ENCODE data around the gene PANK2. TPM values are rescaled to one million over a fixed set of nuclear protein-coding genes. Genes with fewer than 3 reads are reported as not detected.
"Not testable (repeated sequence)": the region's sequence is repeated elsewhere in the genome, so short reads cannot be mapped to it uniquely, and the experiment has no call there.

The PANK2 gene
- polyA plus RNA-seq, 4 donors, result 24.9 to 39.8 (median 33.6) TPM

DNA sequence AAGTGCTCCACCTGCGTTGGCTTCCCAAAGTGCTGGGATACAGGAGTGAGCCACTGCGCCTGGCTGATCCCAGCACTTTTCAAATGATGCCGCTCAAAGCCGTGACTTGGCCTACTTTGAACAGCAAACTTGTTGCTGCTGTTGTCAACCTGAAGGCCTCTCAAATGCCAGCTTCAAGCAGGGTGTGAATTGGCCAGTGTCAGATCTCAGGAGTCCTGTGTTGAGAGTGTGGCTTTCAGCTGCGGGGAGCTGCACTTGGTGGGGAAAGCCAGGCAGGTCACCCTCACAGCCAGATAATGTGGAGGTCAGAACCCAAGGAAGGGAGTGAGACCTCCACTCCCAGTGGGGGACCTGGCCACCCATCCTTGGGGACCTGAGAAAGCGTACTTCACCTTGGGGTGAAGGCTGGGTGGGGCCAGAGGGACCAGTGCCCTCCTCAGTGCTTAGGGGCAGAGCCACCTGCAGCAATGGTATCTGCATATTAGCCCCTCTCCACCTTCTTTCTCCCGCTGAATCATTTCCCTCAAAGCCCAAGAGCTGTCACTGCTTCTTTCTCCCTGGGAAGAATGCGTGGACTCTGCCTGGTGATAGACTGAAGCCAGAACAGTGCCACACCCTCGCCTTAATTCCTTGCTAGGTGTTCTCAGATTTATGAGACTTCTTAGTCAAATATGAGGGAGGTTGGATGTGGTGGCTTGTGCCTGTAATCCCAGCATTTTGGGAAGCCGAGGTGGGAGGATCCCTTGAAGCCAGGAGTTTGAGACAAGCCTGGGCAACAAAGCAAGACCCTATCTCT lies 19.1 kb upstream of the PANK2 start:
- DNase-seq (ENCODE audit: low read depth in 4 of 4, low spot score in 3 of 4), result no peak

DNA sequence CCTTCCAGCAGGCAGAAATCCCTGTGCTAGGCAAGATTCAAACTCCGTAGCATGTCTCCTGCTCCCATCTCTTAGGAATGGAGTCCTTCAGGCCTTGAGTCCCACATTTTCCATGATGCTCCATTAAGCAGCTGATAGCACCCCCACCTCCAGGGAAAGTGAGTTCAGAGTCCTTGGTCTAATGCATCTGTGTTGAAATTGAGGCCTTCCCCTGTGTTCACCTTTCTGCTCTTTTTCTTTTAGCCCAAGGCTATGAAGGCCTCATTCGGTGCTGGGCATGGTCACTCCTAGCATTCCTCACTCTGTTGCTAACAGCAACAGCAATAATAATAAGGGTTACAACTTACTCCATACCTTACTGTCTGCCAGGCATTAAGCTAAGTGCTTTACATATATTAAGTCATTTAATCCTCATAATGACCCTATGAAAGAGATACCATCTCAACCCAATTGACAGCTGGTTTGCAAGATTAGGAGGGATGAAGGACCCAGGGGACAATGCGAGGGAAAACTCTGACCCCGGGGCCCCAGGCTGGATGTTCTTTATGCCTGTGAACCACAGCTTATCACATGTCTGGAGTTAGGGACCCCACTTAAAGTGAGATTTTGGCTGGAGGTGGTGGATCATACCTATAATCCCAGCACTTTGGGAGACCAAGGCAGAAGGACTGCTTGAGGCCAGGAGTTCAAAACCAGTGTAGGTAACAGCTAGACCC lies 17.5 kb upstream of the PANK2 start:
- no peak for DNase-seq (ENCODE audit: low read depth in 4 of 4, low spot score in 3 of 4)

GRCh38 chr20:3873507-3873906 lies 15.7 kb upstream of the PANK2 start:
- no peak for DNase-seq (ENCODE audit: low read depth in 4 of 4, low spot score in 3 of 4)

GRCh38 chr20:3874194-3874844 lies 14.9 kb upstream of the PANK2 start:
- DNase-seq (ENCODE audit: low read depth in 4 of 4, low spot score in 3 of 4), result no peak

GRCh38 chr20:3875378-3875974 lies 13.7 kb upstream of the PANK2 start:
- DNase-seq (ENCODE audit: low read depth in 4 of 4, low spot score in 3 of 4), result no peak

DNA sequence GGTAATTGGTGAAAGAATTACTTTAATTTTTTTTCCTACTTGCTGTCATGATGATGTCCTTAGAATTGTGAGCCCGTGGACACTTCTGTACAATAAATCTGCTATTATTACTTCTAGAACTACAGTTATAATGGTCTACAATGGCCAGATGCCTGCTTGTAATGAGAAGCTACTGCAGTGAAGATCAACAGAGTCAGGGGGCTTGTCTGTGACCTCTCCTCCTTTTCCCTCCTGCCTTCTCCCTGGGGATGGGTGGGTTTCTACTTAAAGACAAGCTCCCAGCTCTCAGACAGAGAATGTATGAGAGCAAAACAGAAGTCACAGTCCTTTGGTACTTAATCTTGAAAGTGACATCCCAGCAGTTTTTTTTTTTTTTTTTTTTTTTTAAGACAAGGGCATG lies 13.2 kb upstream of the PANK2 start:
- DNase-seq (ENCODE audit: low read depth in 4 of 4, low spot score in 3 of 4), result no peak

DNA sequence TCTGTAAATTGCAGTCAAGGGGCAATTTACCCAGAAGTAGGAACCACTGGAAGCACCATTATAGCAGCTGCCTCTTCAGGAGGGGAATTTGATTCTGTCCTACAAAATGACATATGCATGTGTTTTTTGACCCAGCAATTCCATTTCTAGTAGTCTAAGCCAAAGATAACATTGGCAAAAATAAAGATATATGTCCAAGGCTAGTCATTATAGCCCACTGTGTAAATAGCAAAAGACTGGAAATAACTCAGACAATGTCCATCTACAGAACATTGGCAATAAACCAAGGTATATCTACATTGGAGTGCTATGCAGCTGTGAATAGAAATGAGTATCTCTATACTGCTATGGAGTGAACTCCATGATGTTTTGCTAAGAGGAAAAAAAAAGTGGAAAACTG lies 12.5 kb upstream of the PANK2 start:
- DNase-seq (ENCODE audit: low read depth in 4 of 4, low spot score in 3 of 4), result no peak

DNA sequence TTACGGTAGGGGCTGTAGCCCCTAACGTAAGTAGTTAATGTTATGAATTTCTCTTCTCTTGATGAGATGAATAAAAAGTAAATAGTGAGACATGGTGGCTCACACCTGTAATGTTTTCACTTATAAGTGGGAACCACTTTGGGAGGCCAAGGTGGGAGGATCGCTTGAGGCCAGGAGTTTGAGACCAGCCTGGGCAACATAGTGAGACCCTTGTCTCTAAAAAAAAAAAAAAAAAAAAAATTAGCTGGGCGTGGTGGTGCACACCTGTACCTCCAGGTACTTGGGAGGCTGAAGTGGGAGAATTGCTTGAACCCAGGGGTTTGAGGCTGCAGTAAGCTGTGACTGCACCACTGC lies 10.3 kb upstream of the PANK2 start:
- DNase-seq (ENCODE audit: low read depth in 4 of 4, low spot score in 3 of 4), result not testable (repeated sequence)

GRCh38 chr20:3885715-3886114 lies 3.5 kb upstream of the PANK2 start:
- DNase-seq (ENCODE audit: low read depth in 4 of 4, low spot score in 3 of 4), result no peak

DNA sequence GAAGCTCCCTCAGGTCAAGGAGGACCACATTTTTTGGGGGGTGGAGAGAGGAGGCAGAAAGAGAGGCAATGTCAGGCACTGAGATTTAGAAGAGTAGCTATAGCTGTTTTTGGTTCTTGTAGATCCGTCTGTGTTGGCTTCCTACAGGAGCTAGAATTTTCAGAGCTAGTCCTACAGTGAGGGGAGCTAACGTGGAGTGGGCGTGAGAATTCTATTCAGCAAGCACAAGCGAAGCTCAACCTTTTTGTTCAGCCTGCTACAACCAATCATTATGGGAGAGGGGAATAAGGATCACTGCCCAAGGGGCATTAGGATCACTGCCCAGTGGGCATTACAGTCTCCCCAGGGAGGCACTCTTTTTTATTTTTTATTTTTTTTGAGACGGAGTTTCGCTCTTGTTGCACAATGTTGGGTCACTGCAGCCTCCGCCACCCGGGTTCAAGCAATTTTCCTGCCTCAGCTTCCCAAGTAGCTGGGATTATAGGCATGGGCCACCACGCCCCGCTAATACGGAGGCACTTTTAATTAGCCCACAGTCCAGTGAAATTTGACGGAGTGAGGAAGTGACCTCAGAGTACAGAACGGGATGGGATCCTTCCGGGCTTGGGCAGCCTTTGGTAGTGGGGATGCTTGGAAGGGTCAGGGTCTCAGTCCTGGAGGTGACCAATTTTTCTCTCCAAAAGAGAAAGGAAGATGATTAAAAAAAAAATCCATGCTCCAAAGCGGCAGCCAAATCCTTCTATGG lies 1.1 kb upstream of the PANK2 start:
- no peak for DNase-seq (ENCODE audit: low read depth in 4 of 4, low spot score in 3 of 4)

DNA sequence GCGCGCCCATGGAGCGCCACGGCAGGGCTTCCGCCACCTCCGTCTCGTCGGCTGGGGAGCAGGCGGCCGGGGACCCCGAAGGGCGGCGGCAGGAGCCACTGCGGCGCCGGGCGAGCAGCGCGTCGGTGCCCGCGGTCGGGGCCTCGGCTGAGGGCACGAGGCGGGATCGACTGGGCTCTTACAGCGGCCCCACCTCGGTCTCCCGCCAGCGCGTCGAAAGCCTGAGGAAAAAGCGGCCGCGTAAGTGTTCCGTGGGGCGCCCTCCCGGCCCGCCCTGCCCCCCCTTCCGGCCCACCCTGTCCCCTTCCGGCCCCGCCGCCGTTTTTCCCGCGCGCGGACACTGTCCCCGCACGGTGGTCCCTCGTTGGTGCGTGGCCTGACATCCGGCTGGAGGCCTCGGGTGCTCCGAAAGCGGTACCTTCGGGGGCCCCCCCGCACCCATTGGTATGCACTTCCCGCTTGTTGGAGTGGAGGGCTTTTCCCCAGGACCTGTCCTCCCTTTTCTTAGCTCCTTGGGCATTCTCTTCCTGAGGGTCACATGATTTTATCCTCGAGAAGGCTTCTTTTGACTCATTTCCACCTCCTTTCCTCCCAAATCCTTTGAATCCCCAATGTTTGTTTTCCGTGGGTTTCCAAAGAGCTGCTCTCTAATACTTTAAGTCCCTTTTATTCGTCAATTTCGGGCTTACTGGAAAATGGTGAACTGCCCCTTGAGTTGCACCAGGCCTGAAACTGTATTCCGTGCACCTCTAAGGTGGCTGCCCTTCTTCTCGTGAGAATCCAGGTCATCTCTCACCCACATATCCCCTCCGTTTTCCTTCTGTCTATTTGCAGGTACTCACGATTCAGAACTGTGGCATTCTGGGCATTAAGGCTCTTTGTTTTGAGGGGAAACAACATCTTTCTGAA lies 556 bp downstream of the PANK2 start:
- no peak for DNase-seq (ENCODE audit: low read depth in 4 of 4, low spot score in 3 of 4)

- DNase-seq (ENCODE audit: low read depth in 4 of 4, low spot score in 3 of 4), result no peak
Observed at GRCh38 chr20:3890398-3890751, 1.2 kb downstream of the PANK2 start.

GRCh38 chr20:3890999-3891929 lies 2.1 kb downstream of the PANK2 start:
- no peak for DNase-seq (ENCODE audit: low read depth in 4 of 4, low spot score in 3 of 4)

- no peak for DNase-seq (ENCODE audit: low read depth in 4 of 4, low spot score in 3 of 4)
Observed at GRCh38 chr20:3894796-3895195, 5.6 kb downstream of the PANK2 start.

DNA sequence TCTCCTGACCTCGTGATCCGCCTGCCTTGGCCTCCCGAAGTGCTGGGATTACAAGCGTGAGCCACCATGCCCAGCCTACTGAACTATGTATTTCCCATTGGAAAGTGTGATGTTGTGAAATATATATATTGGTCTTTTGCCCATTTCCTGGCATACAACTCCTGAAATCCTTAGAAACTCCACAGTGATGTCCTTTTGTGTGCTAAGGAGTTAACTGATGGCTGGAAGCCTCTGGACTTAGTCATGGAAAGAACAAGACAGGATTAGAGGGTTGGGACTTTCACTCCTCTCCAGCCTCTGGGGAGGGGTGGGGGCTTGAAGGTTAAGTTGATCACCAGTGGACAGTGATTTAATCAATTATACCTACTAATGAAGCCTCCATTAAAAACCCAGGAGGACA lies 7.1 kb downstream of the PANK2 start:
- no peak for DNase-seq (ENCODE audit: low read depth in 4 of 4, low spot score in 3 of 4)

- DNase-seq (ENCODE audit: low read depth in 4 of 4, low spot score in 3 of 4), result no peak
Observed at GRCh38 chr20:3896853-3897583, 7.8 kb downstream of the PANK2 start.

- DNase-seq (ENCODE audit: low read depth in 4 of 4, low spot score in 3 of 4), result not testable (repeated sequence)
Observed at GRCh38 chr20:3898181-3898580, 9.0 kb downstream of the PANK2 start.

DNA sequence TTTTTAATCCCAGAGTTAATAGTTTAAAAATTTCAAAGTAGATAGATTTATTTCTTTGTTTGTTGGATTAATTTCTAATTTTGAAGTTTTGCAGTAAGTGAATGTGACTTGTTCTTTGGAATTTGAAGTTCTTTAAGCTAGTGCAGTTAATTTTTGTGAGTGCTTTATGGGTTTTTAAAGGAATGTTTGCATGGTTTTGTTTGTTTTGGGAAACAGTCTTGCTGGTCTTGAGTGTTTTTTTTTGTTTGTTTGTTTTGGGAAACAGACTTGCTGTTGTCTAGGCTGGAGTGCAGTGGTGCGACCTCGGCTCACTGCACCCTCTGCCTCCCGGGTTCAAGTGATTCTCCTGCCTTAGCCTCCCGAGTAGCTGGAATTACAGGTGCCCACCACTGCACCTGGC lies 9.5 kb downstream of the PANK2 start:
- DNase-seq (ENCODE audit: low read depth in 4 of 4, low spot score in 3 of 4), result no peak
